ENCODE results near the gene KIRREL3.

KIRREL3 gene

GRCh38 chr11:126791991-126792390 is 208.6 kb downstream of the KIRREL3 start:
- no peak for DNase-seq (ENCODE audit: insufficient read length, low spot score)
- no peak for TF ChIP-seq SPI1 (IDR thresholded peaks at IDR 0.05; ENCODE audit: low read depth, low read length)
- TF ChIP-seq TAF1 (IDR thresholded peaks at IDR 0.05; ENCODE audit: low read depth, low read length) = no peak
- no peak for TF ChIP-seq POLR2A (IDR thresholded peaks at IDR 0.05; ENCODE audit: low read depth, low read length)
- TF ChIP-seq POU2F2 (IDR thresholded peaks at IDR 0.05; ENCODE audit: low read depth, low read length) = no peak
- TF ChIP-seq POLR2AphosphoS5 (IDR thresholded peaks at IDR 0.05; ENCODE audit: low read depth, low read length) = no peak
- TF ChIP-seq PAX5 (IDR thresholded peaks at IDR 0.05; ENCODE audit: insufficient read depth, low read length, severe bottlenecking) = no peak
- FAIRE-seq = no peak

GRCh38 chr11:126791446-126791845 is 209.1 kb downstream of the KIRREL3 start:
- TF ChIP-seq SPI1 (IDR thresholded peaks at IDR 0.05; ENCODE audit: low read depth, low read length) (no peak), POLR2A (IDR thresholded peaks at IDR 0.05; ENCODE audit: low read depth, low read length) (no peak), TAF1 (IDR thresholded peaks at IDR 0.05; ENCODE audit: low read depth, low read length) (no peak), POU2F2 (IDR thresholded peaks at IDR 0.05; ENCODE audit: low read depth, low read length) (no peak), POLR2AphosphoS5 (IDR thresholded peaks at IDR 0.05; ENCODE audit: low read depth, low read length) (no peak), PAX5 (IDR thresholded peaks at IDR 0.05; ENCODE audit: insufficient read depth, low read length, severe bottlenecking) (no peak)
- DNase-seq (ENCODE audit: insufficient read length, low spot score) (no peak), FAIRE-seq (no peak)

- FAIRE-seq = no peak
- no peak for TF ChIP-seq TAF1 (IDR thresholded peaks at IDR 0.05; ENCODE audit: low read depth, low read length)
- no peak for TF ChIP-seq SPI1 (IDR thresholded peaks at IDR 0.05; ENCODE audit: low read depth, low read length)
- TF ChIP-seq POLR2A (IDR thresholded peaks at IDR 0.05; ENCODE audit: low read depth, low read length) = no peak
- no peak for TF ChIP-seq POU2F2 (IDR thresholded peaks at IDR 0.05; ENCODE audit: low read depth, low read length)
- no peak for TF ChIP-seq POLR2AphosphoS5 (IDR thresholded peaks at IDR 0.05; ENCODE audit: low read depth, low read length)
- no peak for TF ChIP-seq PAX5 (IDR thresholded peaks at IDR 0.05; ENCODE audit: insufficient read depth, low read length, severe bottlenecking)
- no peak for DNase-seq (ENCODE audit: insufficient read length, low spot score)
Observed at GRCh38 chr11:126790550-126791081, 210.0 kb downstream of the KIRREL3 start.

DNA sequence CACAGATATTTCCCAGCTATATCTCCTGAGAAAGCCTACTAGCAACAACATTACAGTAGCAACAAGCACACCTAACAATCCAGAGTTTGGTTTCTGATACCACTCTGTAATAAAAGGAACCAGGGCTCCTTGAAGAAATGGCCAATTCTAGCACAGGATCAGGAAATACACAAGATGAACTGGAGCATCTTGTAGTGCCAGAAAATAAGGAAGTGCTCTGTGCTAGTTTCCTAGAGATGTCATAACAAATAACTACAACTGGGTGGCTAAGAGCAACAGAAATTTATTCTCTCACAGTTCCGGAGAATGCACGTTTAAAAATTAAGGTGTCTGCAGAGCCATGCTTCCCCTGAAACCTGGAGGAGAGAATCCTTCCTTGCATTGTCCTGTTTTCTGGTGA is 217.8 kb downstream of the KIRREL3 start:
- FAIRE-seq (no peak), DNase-seq (ENCODE audit: insufficient read length, low spot score) (no peak)
- TF ChIP-seq POU2F2 (IDR thresholded peaks at IDR 0.05; ENCODE audit: low read depth, low read length) (no peak), SPI1 (IDR thresholded peaks at IDR 0.05; ENCODE audit: low read depth, low read length) (peak; percentile 24; the same call in 1 of the 2 replicates)

GRCh38 chr11:126781942-126782341 is 218.6 kb downstream of the KIRREL3 start:
- DNase-seq (ENCODE audit: insufficient read length, low spot score) = no peak
- FAIRE-seq = no peak
- no peak for TF ChIP-seq PAX5 (IDR thresholded peaks at IDR 0.05; ENCODE audit: insufficient read depth, low read length, severe bottlenecking)
- TF ChIP-seq POLR2A (IDR thresholded peaks at IDR 0.05; ENCODE audit: low read depth, low read length) = no peak
- no peak for TF ChIP-seq SPI1 (IDR thresholded peaks at IDR 0.05; ENCODE audit: low read depth, low read length)
- TF ChIP-seq POLR2AphosphoS5 (IDR thresholded peaks at IDR 0.05; ENCODE audit: low read depth, low read length) = no peak
- TF ChIP-seq POU2F2 (IDR thresholded peaks at IDR 0.05; ENCODE audit: low read depth, low read length) = no peak
- no peak for TF ChIP-seq TAF1 (IDR thresholded peaks at IDR 0.05; ENCODE audit: low read depth, low read length)

- no peak for DNase-seq (ENCODE audit: insufficient read length, low spot score)
- TF ChIP-seq PAX5 (IDR thresholded peaks at IDR 0.05; ENCODE audit: insufficient read depth, low read length, severe bottlenecking) = no peak
- no peak for FAIRE-seq
Observed at GRCh38 chr11:126776119-126776518, 224.5 kb downstream of the KIRREL3 start.

GRCh38 chr11:126772267-126772666 is 228.3 kb downstream of the KIRREL3 start:
- no peak for DNase-seq (ENCODE audit: insufficient read length, low spot score)

DNA sequence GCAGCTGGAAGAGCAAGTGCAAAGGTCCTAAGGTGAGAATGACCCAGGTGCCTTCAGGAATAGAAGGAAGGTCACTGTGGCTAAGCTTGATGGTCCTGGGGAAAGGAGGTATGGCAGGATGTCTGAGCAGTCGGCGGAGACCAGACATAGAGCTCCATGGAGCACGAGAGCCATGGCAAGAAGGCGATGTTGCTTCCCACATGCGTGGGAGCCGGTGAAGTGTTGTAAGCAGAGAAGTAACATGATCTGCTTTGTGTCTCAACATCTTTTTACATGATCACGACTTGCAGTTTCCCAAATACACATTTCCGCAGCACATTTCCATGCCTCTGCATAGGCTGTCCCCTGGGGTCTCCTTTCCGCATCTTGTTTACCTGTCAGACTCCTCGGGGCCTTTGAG is 231.9 kb downstream of the KIRREL3 start:
- TF ChIP-seq POLR2A (IDR thresholded peaks at IDR 0.05; ENCODE audit: low read depth, low read length) = no peak
- TF ChIP-seq SPI1 (IDR thresholded peaks at IDR 0.05; ENCODE audit: low read depth, low read length) = no peak
- TF ChIP-seq PAX5 (IDR thresholded peaks at IDR 0.05; ENCODE audit: insufficient read depth, low read length, severe bottlenecking) = no peak
- TF ChIP-seq TAF1 (IDR thresholded peaks at IDR 0.05; ENCODE audit: low read depth, low read length) = no peak
- TF ChIP-seq POU2F2 (IDR thresholded peaks at IDR 0.05; ENCODE audit: low read depth, low read length) = no peak
- DNase-seq (ENCODE audit: insufficient read length, low spot score) (no peak), FAIRE-seq (no peak)

More at GRCh38 chr11:126772267-126772666, 228.3 kb downstream of the KIRREL3 start:
- FAIRE-seq = no peak
- no peak for TF ChIP-seq PAX5 (IDR thresholded peaks at IDR 0.05; ENCODE audit: insufficient read depth, low read length, severe bottlenecking)
- TF ChIP-seq SPI1 (IDR thresholded peaks at IDR 0.05; ENCODE audit: low read depth, low read length) = no peak
- no peak for TF ChIP-seq POLR2A (IDR thresholded peaks at IDR 0.05; ENCODE audit: low read depth, low read length)
- TF ChIP-seq POU2F2 (IDR thresholded peaks at IDR 0.05; ENCODE audit: low read depth, low read length) = no peak
- no peak for TF ChIP-seq TAF1 (IDR thresholded peaks at IDR 0.05; ENCODE audit: low read depth, low read length)
- TF ChIP-seq POLR2AphosphoS5 (IDR thresholded peaks at IDR 0.05; ENCODE audit: low read depth, low read length) = no peak

- TF ChIP-seq POU2F2 (IDR thresholded peaks at IDR 0.05; ENCODE audit: low read depth, low read length) (no peak), TAF1 (IDR thresholded peaks at IDR 0.05; ENCODE audit: low read depth, low read length) (no peak), SPI1 (IDR thresholded peaks at IDR 0.05; ENCODE audit: low read depth, low read length) (no peak), POLR2A (IDR thresholded peaks at IDR 0.05; ENCODE audit: low read depth, low read length) (no peak), PAX5 (IDR thresholded peaks at IDR 0.05; ENCODE audit: insufficient read depth, low read length, severe bottlenecking) (no peak), POLR2AphosphoS5 (IDR thresholded peaks at IDR 0.05; ENCODE audit: low read depth, low read length) (no peak)
- FAIRE-seq (no peak), DNase-seq (ENCODE audit: insufficient read length, low spot score) (no peak)
Observed at GRCh38 chr11:126766440-126766839, 234.1 kb downstream of the KIRREL3 start.

DNA sequence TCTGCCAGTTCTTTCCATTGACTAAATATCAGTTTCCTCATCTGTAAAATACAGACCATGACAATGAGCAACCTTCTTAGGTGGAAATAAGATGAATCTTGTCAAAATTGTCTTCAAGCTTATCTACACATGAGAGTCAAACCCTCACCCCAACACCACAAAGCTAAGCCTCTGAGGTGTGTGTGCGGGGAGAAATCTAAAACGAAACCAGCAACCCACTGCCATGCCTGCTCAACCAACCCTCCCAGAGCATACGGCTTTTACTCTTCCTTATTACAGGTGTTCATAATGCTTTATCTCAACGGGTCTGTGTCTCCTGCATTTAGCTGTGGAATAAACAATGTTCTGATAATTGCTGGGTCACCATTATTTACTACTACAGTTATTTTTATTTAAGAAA is 235.4 kb downstream of the KIRREL3 start:
- no peak for TF ChIP-seq POLR2A (IDR thresholded peaks at IDR 0.05; ENCODE audit: low read depth, low read length)
- TF ChIP-seq POU2F2 (IDR thresholded peaks at IDR 0.05; ENCODE audit: low read depth, low read length) = no peak
- TF ChIP-seq PAX5 (IDR thresholded peaks at IDR 0.05; ENCODE audit: insufficient read depth, low read length, severe bottlenecking) = no peak
- no peak for TF ChIP-seq TAF1 (IDR thresholded peaks at IDR 0.05; ENCODE audit: low read depth, low read length)
- TF ChIP-seq SPI1 (IDR thresholded peaks at IDR 0.05; ENCODE audit: low read depth, low read length) = no peak
- TF ChIP-seq POLR2AphosphoS5 (IDR thresholded peaks at IDR 0.05; ENCODE audit: low read depth, low read length) = no peak
- DNase-seq (ENCODE audit: insufficient read length, low spot score) = no peak
- FAIRE-seq = no peak
